ENCODE measurements around the gene PMEPA1. TPM values are rescaled to one million over a fixed set of nuclear protein-coding genes. Genes with fewer than 3 reads are reported as not detected.

PMEPA1 gene
- total and polyA plus RNA-seq, 7 experiments from 2014 or later, result 0.44 to 10.0 (median 8.7) TPM

DNA sequence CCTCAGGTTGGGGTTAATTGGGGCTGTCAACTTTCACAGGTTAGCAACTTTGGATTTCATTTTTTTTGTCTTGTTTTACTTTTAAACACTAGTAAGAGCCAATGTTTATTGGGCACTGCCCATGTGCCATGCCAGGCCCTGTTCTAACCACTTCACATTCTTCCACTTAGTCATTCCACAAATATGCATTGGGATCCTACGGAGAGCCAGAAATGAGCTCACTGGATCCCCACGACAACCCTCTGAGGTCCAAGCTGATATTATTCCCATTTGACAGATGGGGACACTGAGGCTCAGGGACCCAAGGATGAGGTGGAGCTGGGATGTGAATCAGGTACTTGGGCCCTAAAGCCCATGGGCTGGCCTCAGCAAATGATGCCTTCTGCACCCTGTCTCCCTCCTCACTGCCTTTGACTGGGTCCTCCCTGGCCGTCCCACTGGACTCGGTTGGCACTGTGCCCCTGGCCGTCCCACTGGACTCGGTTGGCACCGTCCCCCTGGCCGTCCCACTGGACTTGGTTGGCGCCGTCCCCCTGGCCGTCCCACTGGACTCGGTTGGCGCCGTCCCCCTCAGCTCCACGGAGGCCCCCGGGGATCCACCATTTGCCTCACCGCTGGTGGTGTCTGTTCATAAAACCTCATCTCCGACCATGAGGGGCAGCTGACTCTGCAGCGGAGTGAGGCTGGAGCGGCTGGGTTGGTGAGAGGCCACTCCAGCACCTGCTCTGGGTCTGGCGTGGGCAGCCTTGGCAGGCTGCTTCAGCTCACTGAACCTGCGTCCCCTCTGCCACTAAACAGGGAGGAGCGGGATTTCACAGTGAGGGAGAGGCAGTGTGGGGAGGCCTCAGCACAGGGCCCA, 4.8 kb upstream of the PMEPA1 start:
- POLR2A ChIA-PET, result interaction anchor here (1.2 kb wide), 1 partner anchor 95 kb away, joined by 3 read pairs; no protein-coding TSS in a partner anchor
- H3K27me3 ChIP-seq (ENCODE audit: control insufficient read depth in 2 of 2, insufficient read depth in 2 of 2, low read length in 2 of 2), result peaks cover 0 to 7% of the 10 kb centered on the region in 2 donors
- Mint-ChIP-seq H3K4me1 (peaks cover 9 to 52% (median 40%) of the 10 kb centered on the region in 7 donors), H3K9me3 (peaks cover 0 to 2% (median 0%) of the 10 kb centered on the region in 11 donors), H3K27ac (peak overlapping the region in 3 of 9 donors; percentile 30 to 64 (median 32)), H3K4me3 (no peak overlapping the region), H3K36me3 (no peaks in the 10 kb centered on the region), H3K27me3 (peaks cover 0 to 44% (median 0%) of the 10 kb centered on the region in 5 donors)
- H3K27ac ChIP-seq (ENCODE audit: low read depth, low read length), result no peak overlapping the region
- no peaks in the 10 kb centered on the region for H3K9me3 ChIP-seq (ENCODE audit: control insufficient read depth in 2 of 3, low read length in 3 of 3)
- intact Hi-C loops (cut with micrococcal nuclease), result loop anchor here (5.0 to 10.0 kb wide), 5 partner anchors 360 to 1247 kb away; partner anchors contain the start of genes RAB22A (in 1 of the 2), RAE1 (in 1 of the 2) and RTF2 (in 1 of the 2)
- DNase-seq (no peak), ATAC-seq (no peak)
- peaks cover 0 to 4% (median 0%) of the 10 kb centered on the region in 3 experiments for H3K36me3 ChIP-seq (ENCODE audit: control insufficient read depth in 2 of 3, insufficient read depth in 3 of 3, low read length in 3 of 3)
- H3K4me3 ChIP-seq (ENCODE audit: low read length), result no peak overlapping the region
- CTCF ChIA-PET, result no interaction called here
- peaks cover 16 to 30% of the 10 kb centered on the region in 2 donors for H3K4me1 ChIP-seq (ENCODE audit: control insufficient read depth in 2 of 2, insufficient read depth in 2 of 2, low read length in 2 of 2)

DNA sequence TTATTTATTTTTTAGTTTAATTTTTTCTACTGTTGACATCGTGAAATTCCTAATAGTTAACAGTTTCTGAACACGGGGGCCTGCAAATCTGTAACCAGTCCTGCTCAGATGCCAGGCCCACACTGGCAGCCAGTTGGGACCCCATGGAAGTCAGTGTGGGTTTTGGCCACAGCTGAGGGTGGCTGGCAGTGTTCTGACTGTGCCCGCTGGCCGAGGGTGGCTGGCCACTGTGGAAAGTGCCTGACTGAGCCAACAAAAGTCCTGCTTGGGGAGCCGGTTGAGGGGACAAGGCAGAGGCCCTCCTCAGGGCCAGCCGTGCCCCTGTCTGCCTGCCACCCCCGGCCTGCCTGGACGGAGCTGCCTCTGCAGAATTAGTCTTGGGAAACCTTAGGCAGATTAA, 4.1 kb upstream of the PMEPA1 start:
- H3K4me1 Mint-ChIP-seq, result peaks cover 9 to 45% (median 35%) of the 10 kb centered on the region in 7 donors
- CTCF ChIA-PET, result no interaction called here
- DNase-seq (no peak), ATAC-seq (no peak)
- Histone ChIP-seq H3K9me3 (ENCODE audit: control insufficient read depth in 2 of 3, low read length in 3 of 3) (no peaks in the 10 kb centered on the region), H3K27me3 (ENCODE audit: control insufficient read depth in 2 of 2, insufficient read depth in 2 of 2, low read length in 2 of 2) (peaks cover 0 to 7% of the 10 kb centered on the region in 2 donors), H3K4me3 (ENCODE audit: low read length) (no peak overlapping the region), H3K4me1 (ENCODE audit: control insufficient read depth in 2 of 2, insufficient read depth in 2 of 2, low read length in 2 of 2) (peaks cover 15 to 27% of the 10 kb centered on the region in 2 donors), H3K27ac (ENCODE audit: low read depth, low read length) (no peak overlapping the region), H3K36me3 (ENCODE audit: control insufficient read depth in 2 of 3, insufficient read depth in 3 of 3, low read length in 3 of 3) (peaks cover 0 to 4% (median 0%) of the 10 kb centered on the region in 3 experiments)
- H3K9me3 Mint-ChIP-seq, result peaks cover 0 to under 1% (median 0%) of the 10 kb centered on the region in 11 donors
- intact Hi-C loops (cut with micrococcal nuclease), result loop anchor here in 1 of 2 donors (5.0 to 10.0 kb wide), 4 partner anchors 359 to 1247 kb away; partner anchors contain the start of genes RAE1 and RTF2
- no peak overlapping the region for H3K27ac Mint-ChIP-seq
- POLR2A ChIA-PET, result no interaction called here
- no peaks in the 10 kb centered on the region for H3K36me3 Mint-ChIP-seq
- H3K27me3 Mint-ChIP-seq, result peaks cover 0 to 40% (median 0%) of the 10 kb centered on the region in 5 donors
- peak overlapping the region in 1 of 10 donors; percentile 8 for H3K4me3 Mint-ChIP-seq

DNA sequence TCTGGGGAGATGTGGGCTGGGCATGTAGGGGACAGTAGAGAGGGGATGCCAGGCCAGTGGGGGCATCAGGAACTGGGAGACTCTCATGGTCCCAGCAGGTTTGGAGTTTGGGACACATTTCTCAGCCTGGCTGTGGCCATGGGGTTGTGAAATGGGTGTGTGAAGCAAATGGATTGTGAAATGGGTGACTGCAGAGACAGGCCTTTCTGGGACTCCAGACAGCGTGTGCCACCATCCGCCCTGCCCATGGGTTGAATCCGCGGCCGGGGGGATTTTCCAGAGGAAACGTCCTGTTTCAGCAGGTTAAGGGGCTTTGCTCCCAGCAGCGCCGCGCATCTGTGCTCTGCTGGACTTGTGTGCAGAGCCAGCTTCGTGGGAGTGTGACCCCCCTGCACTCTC, 3.7 kb upstream of the PMEPA1 start:
- no peak overlapping the region for H3K4me3 ChIP-seq (ENCODE audit: low read length)
- peaks cover 0 to 40% (median 0%) of the 10 kb centered on the region in 5 donors for H3K27me3 Mint-ChIP-seq
- POLR2A ChIA-PET, result interaction anchor here (0.6 to 0.7 kb wide), 2 partner anchors 76 to 94 kb away, joined by 4 to 5 read pairs; no protein-coding TSS in a partner anchor
- CTCF ChIA-PET, result interaction anchor here (0.6 kb wide), 1 partner anchor 1248 kb away, joined by 3 read pairs; no protein-coding TSS in a partner anchor
- H3K36me3 Mint-ChIP-seq, result peaks cover 0 to 1% (median 0%) of the 10 kb centered on the region in 5 donors
- peaks cover 0 to 7% of the 10 kb centered on the region in 2 donors for H3K27me3 ChIP-seq (ENCODE audit: control insufficient read depth in 2 of 2, insufficient read depth in 2 of 2, low read length in 2 of 2)
- no peaks in the 10 kb centered on the region for H3K9me3 Mint-ChIP-seq
- peaks cover 0 to 4% (median 0%) of the 10 kb centered on the region in 3 experiments for H3K36me3 ChIP-seq (ENCODE audit: control insufficient read depth in 2 of 3, insufficient read depth in 3 of 3, low read length in 3 of 3)
- DNase-seq (no peak), ATAC-seq (no peak)
- H3K9me3 ChIP-seq (ENCODE audit: control insufficient read depth in 2 of 3, low read length in 3 of 3), result no peaks in the 10 kb centered on the region
- no peak overlapping the region for H3K27ac ChIP-seq (ENCODE audit: low read depth, low read length)
- H3K27ac Mint-ChIP-seq, result peak overlapping the region in 2 of 9 donors; percentile 17 to 60
- peaks cover 13 to 45% (median 35%) of the 10 kb centered on the region in 7 donors for H3K4me1 Mint-ChIP-seq
- peak overlapping the region in 1 of 10 donors; percentile 45 for H3K4me3 Mint-ChIP-seq
- peaks cover 11 to 23% of the 10 kb centered on the region in 2 donors for H3K4me1 ChIP-seq (ENCODE audit: control insufficient read depth in 2 of 2, insufficient read depth in 2 of 2, low read length in 2 of 2)
- intact Hi-C loops (cut with micrococcal nuclease), result loop anchor here in 1 of 2 donors (5.0 to 10.0 kb wide), 4 partner anchors 359 to 1246 kb away; partner anchors contain the start of genes RAE1 and RTF2

DNA sequence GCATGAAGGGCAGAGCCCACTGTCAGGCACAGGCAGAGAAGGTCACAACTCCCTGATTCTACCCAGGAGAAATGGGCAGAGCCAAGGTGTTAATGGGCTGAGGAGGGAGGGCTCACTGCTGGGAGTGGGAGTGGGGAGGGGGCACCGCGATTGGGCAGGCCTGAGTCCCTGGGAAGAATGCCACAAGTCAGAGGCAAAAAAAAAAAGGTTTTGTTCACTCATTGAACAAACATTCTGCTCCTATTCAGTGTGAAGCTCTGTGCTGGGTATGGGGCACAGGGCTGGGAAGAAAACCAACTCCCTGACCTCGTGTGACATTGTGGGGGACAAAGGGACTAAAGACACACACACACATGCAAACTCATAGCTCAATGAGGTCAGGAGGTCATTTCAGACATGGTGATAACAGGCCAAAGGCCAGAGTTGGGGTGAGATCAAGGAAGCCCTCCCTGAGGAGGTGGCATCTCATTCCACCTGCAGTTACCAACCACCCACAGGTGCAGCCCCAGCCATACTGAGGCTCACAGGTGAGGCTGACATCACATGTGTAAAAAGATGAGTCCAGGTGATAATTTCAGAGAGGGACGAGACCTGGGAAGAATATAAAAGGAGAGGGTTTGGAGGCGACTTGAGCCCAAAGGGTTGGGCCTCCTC, 3.2 kb upstream of the PMEPA1 start:
- ChIA-PET POLR2A (interaction anchor here (0.6 to 0.7 kb wide), 2 partner anchors 75 to 93 kb away, joined by 4 to 5 read pairs; no protein-coding TSS in a partner anchor), CTCF (interaction anchor here (0.6 kb wide), 1 partner anchor 1247 kb away, joined by 3 read pairs; no protein-coding TSS in a partner anchor)
- H3K4me3 Mint-ChIP-seq, result peak overlapping the region in 1 of 10 donors; percentile 45

DNA sequence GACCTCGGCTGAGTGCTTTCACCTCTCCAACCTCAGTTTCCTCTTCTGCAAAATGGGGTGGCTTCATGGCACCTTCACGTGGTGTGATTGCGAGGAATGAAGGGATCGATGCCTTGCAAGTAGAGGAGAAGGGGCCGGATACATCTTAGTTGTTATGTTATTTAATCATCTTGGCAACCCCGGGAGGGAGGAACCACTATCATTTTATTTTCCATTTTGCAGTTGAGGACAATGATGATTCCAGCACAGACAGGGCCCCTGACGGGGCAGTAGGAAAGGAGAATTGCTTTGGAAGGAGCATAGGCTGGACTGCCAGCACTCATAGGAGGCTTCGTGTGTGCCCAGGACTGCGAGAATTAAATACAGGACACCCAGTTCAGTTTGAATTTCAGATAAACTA, 2.5 kb upstream of the PMEPA1 start:
- no peak overlapping the region for H3K4me3 ChIP-seq (ENCODE audit: low read length)
- Mint-ChIP-seq H3K9me3 (no peaks in the 10 kb centered on the region), H3K27ac (peak overlapping the region; percentile 18 to 82 (median 68)), H3K36me3 (peaks cover 0 to 2% (median 0%) of the 10 kb centered on the region in 5 donors), H3K4me3 (peak overlapping the region in 6 of 10 donors; percentile 36 to 60 (median 44)), H3K4me1 (peaks cover 13 to 48% (median 40%) of the 10 kb centered on the region in 7 donors), H3K27me3 (peaks cover 0 to 42% (median 0%) of the 10 kb centered on the region in 5 donors)
- intact Hi-C loops (cut with micrococcal nuclease), result loop anchor here in 1 of 2 donors (5.0 to 10.0 kb wide), 4 partner anchors 358 to 1245 kb away; partner anchors contain the start of genes RAE1 and RTF2
- H3K9me3 ChIP-seq (ENCODE audit: control insufficient read depth in 2 of 3, low read length in 3 of 3), result no peaks in the 10 kb centered on the region
- CTCF ChIA-PET, result no interaction called here
- no peak overlapping the region for H3K27ac ChIP-seq (ENCODE audit: low read depth, low read length)
- DNase-seq, result no peak
- peaks cover 0 to 4% (median 0%) of the 10 kb centered on the region in 3 experiments for H3K36me3 ChIP-seq (ENCODE audit: control insufficient read depth in 2 of 3, insufficient read depth in 3 of 3, low read length in 3 of 3)
- H3K4me1 ChIP-seq (ENCODE audit: control insufficient read depth in 2 of 2, insufficient read depth in 2 of 2, low read length in 2 of 2), result peaks cover 11 to 23% of the 10 kb centered on the region in 2 donors
- no peak for ATAC-seq
- peaks cover 0 to 7% of the 10 kb centered on the region in 2 donors for H3K27me3 ChIP-seq (ENCODE audit: control insufficient read depth in 2 of 2, insufficient read depth in 2 of 2, low read length in 2 of 2)
- POLR2A ChIA-PET, result interaction anchor here (3.0 kb wide), 1 partner anchor 83 kb away, joined by 36 read pairs; no protein-coding TSS in a partner anchor

More for the DNA sequence above, 3.2 kb upstream of the PMEPA1 start:
- Histone ChIP-seq H3K27me3 (ENCODE audit: control insufficient read depth in 2 of 2, insufficient read depth in 2 of 2, low read length in 2 of 2) (peaks cover 0 to 7% of the 10 kb centered on the region in 2 donors), H3K9me3 (ENCODE audit: control insufficient read depth in 2 of 3, low read length in 3 of 3) (no peaks in the 10 kb centered on the region), H3K27ac (ENCODE audit: low read depth, low read length) (no peak overlapping the region), H3K4me3 (ENCODE audit: low read length) (no peak overlapping the region), H3K36me3 (ENCODE audit: control insufficient read depth in 2 of 3, insufficient read depth in 3 of 3, low read length in 3 of 3) (peaks cover 0 to 4% (median 0%) of the 10 kb centered on the region in 3 experiments), H3K4me1 (ENCODE audit: control insufficient read depth in 2 of 2, insufficient read depth in 2 of 2, low read length in 2 of 2) (peaks cover 11 to 23% of the 10 kb centered on the region in 2 donors)
- ATAC-seq (no peak), DNase-seq (no peak)
- H3K27ac Mint-ChIP-seq, result peak overlapping the region in 6 of 9 donors; percentile 16 to 79 (median 23)
- H3K9me3 Mint-ChIP-seq, result no peaks in the 10 kb centered on the region
- H3K4me1 Mint-ChIP-seq, result peaks cover 15 to 45% (median 35%) of the 10 kb centered on the region in 7 donors
- intact Hi-C loops (cut with micrococcal nuclease), result loop anchor here in 1 of 2 donors (5.0 to 10.0 kb wide), 4 partner anchors 358 to 1246 kb away; partner anchors contain the start of genes RAE1 and RTF2
- H3K27me3 Mint-ChIP-seq, result peaks cover 0 to 42% (median 0%) of the 10 kb centered on the region in 5 donors
- peaks cover 0 to 2% (median 0%) of the 10 kb centered on the region in 5 donors for H3K36me3 Mint-ChIP-seq

Data from naive thymus-derived CD4-positive, alpha-beta T cell (primary cell).